ENCODE measurements around the gene TRIM59. TPM values are rescaled to one million over a fixed set of nuclear protein-coding genes. Genes with fewer than 3 reads are reported as not detected.

TRIM59 gene
- total and polyA plus RNA-seq, 9 of the 15 experiments (the other 6 are each of a cell fraction or from before 2014, with no cell fraction given): 16.8 to 101 (median 34.8) TPM

DNA sequence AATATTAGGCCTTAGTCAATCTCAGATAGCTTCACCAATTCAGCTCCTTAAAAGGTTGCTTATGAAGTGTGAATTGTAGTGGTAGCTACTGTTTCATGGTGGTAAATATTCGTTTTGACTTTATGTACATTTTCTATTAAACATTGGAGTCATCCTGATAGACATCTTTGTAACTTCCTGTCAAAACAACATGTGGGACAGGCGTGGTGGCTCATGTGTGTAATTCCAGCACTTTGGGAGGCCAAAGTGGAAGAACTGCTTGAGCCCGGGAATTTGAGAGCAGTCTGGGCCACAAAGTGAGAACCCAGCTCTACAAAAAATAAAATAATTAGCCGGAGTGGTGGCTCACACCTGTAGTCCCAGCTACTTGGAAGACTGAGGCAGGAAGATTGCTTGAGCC lies 2.0 kb upstream of the TRIM59 start (continued):
- TF ChIP-seq AFF1 (IDR thresholded peaks at IDR 0.05; ENCODE audit: low read depth in 1 of 2, partially characterized antibody in 2 of 2) (no peak), KDM2B (CRISPR knock-in tag; IDR thresholded peaks at IDR 0.05) (no peak), ARNT (IDR thresholded peaks at IDR 0.05) (no peak), HDGF (IDR thresholded peaks at IDR 0.05) (no peak), CBFB (CRISPR knock-in tag; IDR thresholded peaks at IDR 0.05) (no peak), ETV1 (tag; conservative IDR thresholded peaks at IDR 0.05; ENCODE audit: low read depth) (peak; percentile 81), KLF6 (CRISPR knock-in tag; IDR thresholded peaks at IDR 0.05; ENCODE audit: borderline replicate concordance) (no peak), MXI1 (IDR thresholded peaks at IDR 0.05; ENCODE audit: low read depth, low read length) (0 out of 2 replicates have a peak, but pooled peaks have one; percentile 23), CUX1 (CRISPR knock-in tag; IDR thresholded peaks at IDR 0.05) (no peak)
- TF ChIP-seq, protein P1, sequence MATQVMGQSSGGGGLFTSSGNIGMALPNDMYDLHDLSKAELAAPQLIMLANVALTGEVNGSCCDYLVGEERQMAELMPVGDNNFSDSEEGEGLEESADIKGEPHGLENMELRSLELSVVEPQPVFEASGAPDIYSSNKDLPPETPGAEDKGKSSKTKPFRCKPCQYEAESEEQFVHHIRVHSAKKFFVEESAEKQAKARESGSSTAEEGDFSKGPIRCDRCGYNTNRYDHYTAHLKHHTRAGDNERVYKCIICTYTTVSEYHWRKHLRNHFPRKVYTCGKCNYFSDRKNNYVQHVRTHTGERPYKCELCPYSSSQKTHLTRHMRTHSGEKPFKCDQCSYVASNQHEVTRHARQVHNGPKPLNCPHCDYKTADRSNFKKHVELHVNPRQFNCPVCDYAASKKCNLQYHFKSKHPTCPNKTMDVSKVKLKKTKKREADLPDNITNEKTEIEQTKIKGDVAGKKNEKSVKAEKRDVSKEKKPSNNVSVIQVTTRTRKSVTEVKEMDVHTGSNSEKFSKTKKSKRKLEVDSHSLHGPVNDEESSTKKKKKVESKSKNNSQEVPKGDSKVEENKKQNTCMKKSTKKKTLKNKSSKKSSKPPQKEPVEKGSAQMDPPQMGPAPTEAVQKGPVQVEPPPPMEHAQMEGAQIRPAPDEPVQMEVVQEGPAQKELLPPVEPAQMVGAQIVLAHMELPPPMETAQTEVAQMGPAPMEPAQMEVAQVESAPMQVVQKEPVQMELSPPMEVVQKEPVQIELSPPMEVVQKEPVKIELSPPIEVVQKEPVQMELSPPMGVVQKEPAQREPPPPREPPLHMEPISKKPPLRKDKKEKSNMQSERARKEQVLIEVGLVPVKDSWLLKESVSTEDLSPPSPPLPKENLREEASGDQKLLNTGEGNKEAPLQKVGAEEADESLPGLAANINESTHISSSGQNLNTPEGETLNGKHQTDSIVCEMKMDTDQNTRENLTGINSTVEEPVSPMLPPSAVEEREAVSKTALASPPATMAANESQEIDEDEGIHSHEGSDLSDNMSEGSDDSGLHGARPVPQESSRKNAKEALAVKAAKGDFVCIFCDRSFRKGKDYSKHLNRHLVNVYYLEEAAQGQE (IDR thresholded peaks at IDR 0.05; ENCODE audit: borderline replicate concordance): no peak
- TF ChIP-seq, protein P1 (CRISPR knock-in tag; IDR thresholded peaks at IDR 0.05; ENCODE audit: low read depth): no peak
